IPS-15b (cell line): ENCODE data around the gene DCTN2.

Source experiments
- H3K27me3 ChIP-seq: one replicate; pipeline ENCODE4 v1.6.1; 2013; ENCODE audit warnings: low read length; ENCODE audit not compliant: control insufficient read depth, insufficient read depth
- H3K36me3 ChIP-seq: one replicate; pipeline ENCODE4 v1.6.1; 2013; ENCODE audit warnings: low read length; ENCODE audit not compliant: control insufficient read depth, insufficient read depth
- H3K4me1 ChIP-seq: one replicate; pipeline ENCODE4 v1.6.1; 2013; ENCODE audit warnings: mild to moderate bottlenecking, low read length; ENCODE audit not compliant: control insufficient read depth, insufficient read depth
- H3K4me3 ChIP-seq: one replicate; pipeline ENCODE4 v1.5.1; 2013; ENCODE audit warnings: low read depth, low read length
- H3K9ac ChIP-seq: one replicate; pipeline ENCODE4 v1.6.1; 2013; ENCODE audit warnings: low read depth, mild to moderate bottlenecking, low read length
- H3K9me3 ChIP-seq: one replicate; pipeline ENCODE4 v1.6.1; 2013; ENCODE audit warnings: mild to moderate bottlenecking, low read length; ENCODE audit not compliant: control insufficient read depth, insufficient read depth

Gene DCTN2

GRCh38 chr12:57530396-57531142 is 16.4 kb downstream of the DCTN2 start:
- no peaks in the 10 kb centered on the region for H3K4me1 ChIP-seq
- no peaks in the 10 kb centered on the region for H3K27me3 ChIP-seq
- H3K9me3 ChIP-seq = no peaks in the 10 kb centered on the region
- H3K36me3 ChIP-seq = peaks cover 41% of the 10 kb centered on the region
- H3K4me3 ChIP-seq = no peak overlapping the region
- no peak overlapping the region for H3K9ac ChIP-seq

GRCh38 chr12:57529831-57530230 is 17.2 kb downstream of the DCTN2 start:
- Histone ChIP-seq H3K27me3 (no peaks in the 10 kb centered on the region), H3K4me3 (no peak overlapping the region), H3K9ac (no peak overlapping the region), H3K4me1 (no peaks in the 10 kb centered on the region), H3K36me3 (peaks cover 40% of the 10 kb centered on the region), H3K9me3 (no peaks in the 10 kb centered on the region)

- Histone ChIP-seq H3K4me1 (peaks cover 2% of the 10 kb centered on the region), H3K36me3 (peaks cover 37% of the 10 kb centered on the region), H3K4me3 (no peak overlapping the region), H3K9me3 (no peaks in the 10 kb centered on the region), H3K9ac (no peak overlapping the region), H3K27me3 (no peaks in the 10 kb centered on the region)
Measured at GRCh38 chr12:57528831-57529555, 18.0 kb downstream of the DCTN2 start.

GRCh38 chr12:57528176-57528575 is 18.8 kb downstream of the DCTN2 start:
- Histone ChIP-seq H3K9ac (no peak overlapping the region), H3K27me3 (no peaks in the 10 kb centered on the region), H3K4me1 (peaks cover 7% of the 10 kb centered on the region), H3K4me3 (no peak overlapping the region), H3K9me3 (no peaks in the 10 kb centered on the region), H3K36me3 (peaks cover 35% of the 10 kb centered on the region)

- no peak overlapping the region for H3K9ac ChIP-seq
- H3K36me3 ChIP-seq = peaks cover 34% of the 10 kb centered on the region
Measured at GRCh38 chr12:57527184-57527583, 19.8 kb downstream of the DCTN2 start.

GRCh38 chr12:57526477-57527126 is 20.4 kb downstream of the DCTN2 start:
- Histone ChIP-seq H3K9me3 (no peaks in the 10 kb centered on the region), H3K36me3 (peaks cover 31% of the 10 kb centered on the region), H3K4me3 (no peak overlapping the region), H3K9ac (no peak overlapping the region), H3K4me1 (peaks cover 7% of the 10 kb centered on the region), H3K27me3 (no peaks in the 10 kb centered on the region)

More at GRCh38 chr12:57527184-57527583, 19.8 kb downstream of the DCTN2 start:
- Histone ChIP-seq H3K4me1 (peaks cover 7% of the 10 kb centered on the region), H3K9me3 (no peaks in the 10 kb centered on the region), H3K4me3 (no peak overlapping the region), H3K27me3 (no peaks in the 10 kb centered on the region)

- Histone ChIP-seq H3K9ac (no peak overlapping the region), H3K36me3 (peaks cover 31% of the 10 kb centered on the region), H3K4me3 (no peak overlapping the region), H3K4me1 (peaks cover 7% of the 10 kb centered on the region), H3K27me3 (no peaks in the 10 kb centered on the region), H3K9me3 (no peaks in the 10 kb centered on the region)
Measured at GRCh38 chr12:57525615-57526383, 21.2 kb downstream of the DCTN2 start.

GRCh38 chr12:57524814-57525614 is 22.0 kb downstream of the DCTN2 start:
- H3K9me3 ChIP-seq = no peaks in the 10 kb centered on the region
- H3K4me1 ChIP-seq = peaks cover 7% of the 10 kb centered on the region
- H3K9ac ChIP-seq = no peak overlapping the region
- H3K4me3 ChIP-seq = no peak overlapping the region
- peaks cover 23% of the 10 kb centered on the region for H3K36me3 ChIP-seq
- no peaks in the 10 kb centered on the region for H3K27me3 ChIP-seq

- Histone ChIP-seq H3K4me1 (peaks cover 9% of the 10 kb centered on the region), H3K9me3 (no peaks in the 10 kb centered on the region), H3K36me3 (peaks cover 16% of the 10 kb centered on the region), H3K27me3 (no peaks in the 10 kb centered on the region), H3K4me3 (peak overlapping the region; percentile 90), H3K9ac (no peak overlapping the region)
Measured at GRCh38 chr12:57523706-57524614, 23.0 kb downstream of the DCTN2 start.
